GM18502 (cell line): ENCODE data around the gene SH3TC2.

Experiments
- ATAC-seq: cut with Tn5 transposase; IDR thresholded peaks from one replicate; pipeline ENCODE4 v1.9.1; 2021; ENCODE audit warnings: mild to moderate bottlenecking; ENCODE audit not compliant: unreplicated experiment, poor library complexity

Gene SH3TC2

DNA sequence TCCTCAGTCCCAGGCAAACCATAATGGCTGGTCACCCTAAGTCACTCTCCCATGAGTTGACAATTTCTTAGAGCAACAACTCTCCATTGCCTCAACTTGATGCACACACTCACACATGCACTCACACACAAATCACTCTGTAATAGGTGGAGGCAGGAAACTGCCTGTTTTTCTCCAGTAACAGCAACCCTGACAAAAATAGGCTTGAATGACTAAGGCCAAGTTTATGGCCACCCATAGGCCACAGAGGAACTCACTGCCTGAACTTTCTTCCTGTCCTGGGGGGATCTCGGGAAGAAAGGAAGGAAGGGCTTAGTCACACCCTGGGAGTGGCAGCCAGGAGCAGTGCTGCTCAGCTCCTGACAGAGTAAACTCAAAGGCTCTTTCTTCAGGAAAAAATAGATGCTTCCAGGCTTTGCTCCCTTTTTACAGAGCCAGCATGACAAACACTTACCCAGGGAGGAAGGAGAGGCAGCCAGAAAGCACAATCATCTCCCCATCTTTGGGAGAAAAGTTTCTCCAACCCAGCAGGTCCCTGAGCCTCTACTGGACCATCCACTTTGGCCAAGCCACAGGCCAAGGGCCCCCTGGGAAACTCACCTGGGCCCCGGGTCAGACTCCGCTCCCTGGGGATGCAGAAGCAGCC is 368 bp downstream of the SH3TC2 start:
- no peak for ATAC-seq

DNA sequence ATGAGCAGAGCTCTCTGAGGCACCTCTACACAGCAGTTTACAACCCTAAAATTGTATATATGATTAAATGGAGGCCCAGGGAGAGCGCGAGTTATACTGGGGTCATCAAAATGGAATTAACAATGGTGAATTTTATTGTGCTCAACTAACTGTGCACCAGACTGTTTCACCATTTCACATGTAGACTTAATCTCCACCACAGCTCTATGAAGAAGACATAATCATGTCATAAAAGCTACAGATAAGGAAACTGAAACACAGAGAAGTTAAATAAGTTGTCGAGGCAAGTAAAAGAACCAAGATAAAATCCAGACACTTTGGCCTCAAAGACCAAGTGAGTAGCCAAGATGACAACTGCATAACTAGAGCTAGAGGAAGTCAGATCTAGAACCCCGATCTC is 1.5 kb downstream of the SH3TC2 start:
- no peak for ATAC-seq

DNA sequence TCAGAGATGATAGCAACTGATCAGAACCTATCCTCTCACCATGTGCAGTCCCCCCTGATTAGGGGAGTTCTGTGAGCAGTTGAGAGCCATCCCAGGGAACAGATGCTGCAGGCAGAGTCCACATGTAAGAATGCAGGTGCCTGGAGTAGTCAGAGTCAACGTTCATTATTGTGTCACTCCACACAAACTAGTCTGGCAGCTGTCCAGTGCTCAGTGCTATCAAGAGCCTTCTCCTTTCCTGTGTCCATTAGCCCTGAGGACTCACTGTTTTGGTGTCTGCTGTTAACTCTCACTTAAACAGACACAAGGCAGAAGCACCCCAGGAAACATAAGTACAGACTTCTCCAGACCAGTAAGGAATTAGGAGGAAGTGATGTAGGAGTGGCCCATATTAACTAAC is 2.5 kb downstream of the SH3TC2 start:
- ATAC-seq, result no peak

DNA sequence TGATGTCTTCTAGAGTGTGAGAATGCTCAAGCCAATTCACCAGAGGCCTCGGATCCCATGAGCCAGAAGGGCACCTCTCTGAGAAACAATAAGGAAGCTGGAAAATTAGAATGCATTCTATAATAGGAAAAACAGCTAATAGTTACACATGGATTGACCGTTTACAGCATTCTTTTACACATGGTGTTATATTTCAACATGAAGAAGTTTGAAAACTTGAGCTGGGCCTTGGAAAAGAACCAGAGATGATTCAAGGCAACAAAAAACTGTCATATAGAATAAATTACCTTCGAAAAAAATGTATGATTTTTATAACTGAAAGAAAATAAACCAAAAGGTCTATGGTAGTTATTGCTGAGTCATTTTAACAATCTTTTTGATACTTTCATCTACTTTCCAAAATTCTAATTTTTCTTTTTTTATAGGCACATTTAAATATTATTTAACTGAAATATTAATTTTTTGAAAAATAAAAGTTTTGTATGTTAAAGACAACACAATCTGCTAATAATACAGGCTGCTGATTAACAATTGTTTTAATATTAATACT is 6.2 kb downstream of the SH3TC2 start:
- ATAC-seq, result no peak

DNA sequence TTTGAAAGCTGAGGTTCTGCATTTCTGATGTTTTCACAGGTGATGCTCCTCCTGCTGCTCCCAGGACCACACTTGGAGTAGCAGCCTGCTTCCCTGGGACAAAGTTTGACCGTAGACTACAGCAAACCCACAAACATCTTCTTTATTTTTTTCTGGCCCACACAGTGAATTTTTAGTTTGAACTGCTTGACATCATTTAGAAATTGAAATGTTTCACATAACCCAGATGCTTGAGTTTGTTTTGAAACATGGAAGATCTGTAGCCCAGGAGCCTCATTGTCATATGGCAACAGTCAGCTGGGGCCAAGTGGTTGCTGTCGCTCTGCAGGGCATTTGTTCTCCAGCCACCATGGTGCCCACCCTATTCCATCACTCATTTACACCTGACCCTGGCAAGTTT is 8.4 kb downstream of the SH3TC2 start:
- no peak for ATAC-seq

DNA sequence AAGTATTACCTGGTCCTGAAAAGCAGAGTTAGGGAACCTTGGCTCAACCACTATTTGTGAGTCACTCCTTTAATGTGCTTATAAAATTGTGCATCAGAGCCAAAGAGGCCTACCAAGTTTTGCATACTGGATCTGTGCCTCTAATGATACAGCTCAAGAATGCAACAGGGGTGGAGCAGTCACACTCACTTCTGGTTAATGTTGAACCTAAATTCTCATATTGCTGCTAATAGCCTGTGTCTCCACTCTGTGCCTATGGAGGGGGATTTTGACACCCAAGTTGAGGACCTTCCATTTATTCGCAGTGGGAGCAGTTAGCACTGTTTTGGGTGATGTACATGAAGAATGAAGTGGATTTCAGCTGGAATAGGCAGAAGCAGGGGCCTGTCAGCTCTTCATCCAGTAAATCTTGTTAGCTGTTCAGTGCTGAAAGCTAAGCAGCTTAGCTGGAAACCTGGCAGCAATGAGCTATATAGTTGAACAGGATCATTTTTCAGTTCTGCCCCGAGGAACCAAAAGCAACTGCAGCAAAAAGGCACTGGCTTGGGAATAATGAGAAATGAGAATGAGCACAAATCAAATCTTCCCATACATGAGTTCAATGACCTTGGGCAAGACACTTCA is 9.7 kb downstream of the SH3TC2 start:
- ATAC-seq, result no peak

DNA sequence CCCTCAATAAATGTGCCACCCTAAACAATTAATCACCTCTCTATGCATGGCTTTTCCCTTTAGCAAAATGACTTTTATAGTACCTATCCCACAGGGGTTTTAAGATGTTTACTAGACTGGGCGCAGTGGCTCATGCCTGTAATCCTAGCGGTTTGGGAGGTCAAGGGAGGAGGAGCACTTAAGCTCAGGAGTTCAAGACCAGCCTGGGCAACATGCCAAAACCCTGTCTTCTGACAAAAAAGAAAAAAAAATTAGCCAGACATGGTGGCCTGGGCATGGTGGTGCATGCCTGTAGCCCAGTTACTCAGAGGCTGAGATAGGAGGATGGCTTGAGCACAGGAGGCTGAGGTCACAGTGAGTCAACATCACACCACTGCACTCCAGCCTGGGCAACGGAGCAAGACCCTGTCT is 13.5 kb downstream of the SH3TC2 start:
- ATAC-seq, result no peak

DNA sequence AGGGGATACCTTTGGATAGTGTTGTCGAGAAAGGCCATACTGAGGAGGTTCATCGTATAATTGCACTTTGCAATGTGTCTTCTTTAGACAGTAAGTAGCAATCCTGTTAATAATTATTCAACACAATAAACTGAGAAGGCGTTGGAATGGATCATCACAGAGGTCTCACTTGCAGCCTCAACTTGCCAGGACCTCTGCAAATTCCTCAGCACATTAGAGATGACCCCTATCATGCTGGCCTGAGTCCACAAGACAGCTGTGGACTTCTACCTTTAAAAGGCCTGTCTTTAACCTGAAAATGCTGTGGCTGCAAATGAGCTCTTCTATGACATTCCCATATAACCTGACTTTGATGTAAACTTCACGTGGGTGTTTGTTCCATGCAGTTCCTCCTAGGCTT is 14.1 kb downstream of the SH3TC2 start:
- no peak for ATAC-seq

DNA sequence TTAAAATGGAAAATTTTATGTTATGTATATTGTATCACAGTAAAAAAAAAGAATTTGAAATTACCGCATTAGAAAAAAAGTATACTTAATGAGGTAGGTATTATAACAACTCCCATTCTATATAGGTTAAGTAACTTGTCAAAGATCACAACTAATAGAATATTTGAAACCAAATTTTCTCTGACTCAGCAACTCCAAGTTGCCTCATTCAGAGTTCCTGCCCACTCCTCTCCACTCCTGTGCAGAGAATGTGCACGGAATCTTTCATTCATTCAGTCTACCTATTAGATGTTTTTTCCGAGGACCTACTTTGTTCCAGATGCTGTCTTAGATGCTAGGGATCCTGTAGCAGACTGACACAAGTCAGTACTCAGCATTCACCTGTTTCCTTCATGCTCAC is 15.4 kb downstream of the SH3TC2 start:
- ATAC-seq, result no peak

DNA sequence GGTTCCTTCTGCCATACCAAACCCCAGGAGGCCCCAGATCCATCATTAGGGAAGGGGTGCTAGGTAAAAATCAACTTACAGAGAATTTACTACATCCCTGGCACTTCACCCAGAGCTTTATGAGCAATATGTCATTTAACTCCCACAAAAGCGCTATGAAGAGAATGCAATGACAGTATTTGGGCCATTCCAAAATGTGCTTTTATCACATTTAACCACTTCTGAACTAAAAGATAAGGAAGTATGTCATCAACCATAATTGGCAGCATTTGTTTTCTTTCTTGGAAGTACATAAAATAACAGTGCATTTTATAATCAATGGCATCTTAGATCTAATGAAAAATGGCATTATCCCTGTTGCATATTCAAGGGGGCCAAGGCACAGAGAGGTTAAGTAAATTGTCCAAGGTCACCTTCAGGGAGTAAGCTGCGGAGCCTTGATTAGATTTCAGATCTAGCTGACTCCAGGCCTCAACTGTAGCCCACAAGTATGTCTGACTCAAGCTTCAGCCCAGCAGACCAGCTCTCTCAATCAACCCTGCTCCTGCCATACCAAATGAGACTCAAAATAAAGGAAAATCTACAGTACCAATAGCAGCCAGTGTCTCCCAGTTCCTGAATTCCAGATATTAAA is 16.5 kb downstream of the SH3TC2 start:
- ATAC-seq, result no peak

DNA sequence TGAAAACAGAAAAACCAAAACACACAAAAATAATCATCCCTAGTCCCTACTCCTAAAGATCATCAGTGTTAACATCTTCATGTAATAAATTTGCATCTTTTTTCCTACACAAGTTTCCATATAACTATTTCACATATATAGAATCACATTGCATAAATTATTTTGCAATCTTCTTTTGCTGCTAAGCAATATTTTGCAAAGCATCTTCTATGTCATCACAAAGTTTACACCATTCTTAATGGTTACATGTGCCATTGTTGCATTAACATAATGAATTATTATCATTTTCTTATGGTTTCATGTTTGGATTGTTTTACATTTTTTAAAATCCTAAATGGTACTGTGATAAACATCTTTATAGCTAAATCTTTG is 17.8 kb downstream of the SH3TC2 start:
- no peak for ATAC-seq

DNA sequence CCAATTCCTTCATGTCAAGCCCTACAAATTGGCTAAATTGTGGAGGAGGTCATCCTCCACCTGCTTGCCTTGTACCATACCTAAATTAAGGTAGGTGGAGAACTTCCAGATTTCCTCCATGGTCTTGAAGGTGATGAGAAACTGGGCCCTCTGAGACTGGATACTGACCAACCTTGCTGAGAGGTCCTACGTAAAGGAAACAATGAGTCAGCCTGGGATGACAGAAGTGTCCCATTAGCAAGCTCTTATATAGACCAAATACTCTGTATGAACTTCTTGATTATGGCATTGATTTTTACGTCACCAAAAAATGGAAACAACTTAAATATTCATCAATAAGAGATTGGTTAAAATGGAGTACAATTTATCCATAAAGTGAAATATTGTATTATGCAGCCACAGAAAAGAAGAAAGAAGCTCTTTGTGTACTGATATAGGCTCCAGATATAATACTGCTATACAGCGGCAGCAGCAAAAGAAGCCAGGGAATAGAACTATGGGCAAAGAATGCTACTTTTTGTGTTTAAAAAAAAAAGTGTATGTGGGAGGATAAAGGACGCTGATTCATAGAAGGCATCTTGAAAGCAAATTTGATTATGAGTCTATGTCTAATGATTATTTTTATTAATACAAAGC is 18.3 kb downstream of the SH3TC2 start:
- ATAC-seq, result no peak

DNA sequence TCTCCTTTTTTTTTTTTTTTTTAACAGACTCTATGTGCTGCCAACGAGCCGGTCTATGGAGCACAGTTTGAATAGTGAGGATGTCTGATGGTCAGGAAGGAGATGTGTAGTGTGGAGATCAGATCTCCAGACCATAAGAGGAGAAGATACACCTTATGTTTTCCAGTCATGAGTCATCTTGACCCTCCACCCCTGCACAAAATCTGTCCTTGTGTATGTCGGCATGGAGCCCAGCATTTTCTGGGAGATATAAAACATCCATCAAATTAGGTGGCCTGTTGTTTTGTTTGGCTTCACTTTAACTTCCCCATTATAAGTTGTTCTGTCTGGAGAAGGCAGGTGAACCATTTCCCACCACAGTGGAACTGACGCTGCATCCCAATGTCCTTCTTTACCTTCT is 19.2 kb downstream of the SH3TC2 start:
- no peak for ATAC-seq

DNA sequence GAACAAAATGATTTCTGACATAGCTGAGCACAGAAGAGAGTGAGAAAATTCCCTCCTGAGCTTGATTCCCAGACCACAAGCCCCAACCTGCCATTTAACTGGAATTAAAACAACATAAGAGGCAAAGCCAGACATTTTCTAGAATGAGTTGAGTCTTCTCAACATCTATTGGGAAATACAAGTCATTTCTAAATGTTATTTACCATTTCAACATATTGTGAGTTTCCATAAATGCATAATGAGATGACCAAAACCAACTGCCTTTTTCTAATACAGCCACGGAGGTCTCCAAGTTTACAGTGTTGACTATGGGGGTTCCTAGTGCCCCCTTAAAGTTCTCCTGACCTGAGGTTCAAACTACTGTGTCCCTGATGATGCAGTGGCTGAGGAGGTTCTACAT is 20.0 kb downstream of the SH3TC2 start:
- no peak for ATAC-seq

DNA sequence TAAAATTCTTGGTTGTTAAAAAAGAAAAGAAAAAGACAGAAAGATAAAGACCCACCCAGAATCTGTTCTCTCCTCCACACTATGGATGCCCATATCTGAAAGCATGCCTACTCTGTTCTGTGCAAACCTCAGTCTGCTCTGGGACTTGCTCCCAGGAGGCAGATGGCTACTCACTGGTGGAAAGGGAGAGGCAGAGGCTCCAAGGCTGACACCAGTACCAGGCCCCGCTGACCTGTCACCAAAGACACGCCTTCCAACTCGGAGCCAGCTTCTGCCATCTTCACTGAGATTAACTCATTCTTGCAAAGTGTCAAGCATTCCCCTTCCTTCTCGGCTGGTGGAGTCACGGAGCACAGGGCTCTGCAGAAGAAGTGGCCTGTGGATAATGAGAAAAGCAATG is 21.6 kb downstream of the SH3TC2 start:
- ATAC-seq, result no peak

DNA sequence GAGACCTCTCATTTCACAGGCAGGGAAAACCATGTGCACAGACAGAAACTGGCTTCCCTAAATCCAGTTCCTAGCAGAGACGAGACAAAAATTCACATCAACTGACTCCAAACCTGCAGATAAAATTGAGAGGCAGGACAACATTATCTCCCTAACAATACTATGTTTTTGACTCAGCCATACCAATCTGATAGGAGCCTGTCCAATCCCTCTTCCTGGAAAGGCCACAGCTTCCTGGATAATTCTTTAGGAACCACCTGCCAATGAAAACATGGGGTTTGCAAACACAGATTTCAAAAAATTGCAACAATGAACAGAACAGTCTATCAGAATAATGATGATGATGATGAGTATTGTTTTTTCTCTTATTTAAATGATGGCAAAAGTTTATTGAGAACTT is 22.4 kb downstream of the SH3TC2 start:
- no peak for ATAC-seq

DNA sequence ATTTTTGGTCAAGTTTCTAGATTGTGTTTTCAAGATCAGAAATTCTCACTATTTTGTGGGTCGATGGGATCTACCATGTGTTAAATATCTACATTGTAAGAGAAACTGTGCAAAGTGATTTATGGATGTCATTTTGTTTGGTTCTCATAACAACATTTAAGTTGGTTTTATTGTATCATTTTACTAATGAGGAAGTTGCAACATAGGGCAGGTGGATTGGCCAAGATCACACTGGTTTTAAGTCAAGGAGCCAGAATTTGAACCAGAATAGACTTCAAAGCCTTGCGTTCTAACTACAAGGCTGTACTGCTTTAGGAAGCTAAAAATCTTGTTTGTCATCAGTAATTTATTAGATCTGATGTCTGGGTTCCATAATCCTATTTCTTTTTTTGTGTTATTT is 23.4 kb downstream of the SH3TC2 start:
- no peak for ATAC-seq

DNA sequence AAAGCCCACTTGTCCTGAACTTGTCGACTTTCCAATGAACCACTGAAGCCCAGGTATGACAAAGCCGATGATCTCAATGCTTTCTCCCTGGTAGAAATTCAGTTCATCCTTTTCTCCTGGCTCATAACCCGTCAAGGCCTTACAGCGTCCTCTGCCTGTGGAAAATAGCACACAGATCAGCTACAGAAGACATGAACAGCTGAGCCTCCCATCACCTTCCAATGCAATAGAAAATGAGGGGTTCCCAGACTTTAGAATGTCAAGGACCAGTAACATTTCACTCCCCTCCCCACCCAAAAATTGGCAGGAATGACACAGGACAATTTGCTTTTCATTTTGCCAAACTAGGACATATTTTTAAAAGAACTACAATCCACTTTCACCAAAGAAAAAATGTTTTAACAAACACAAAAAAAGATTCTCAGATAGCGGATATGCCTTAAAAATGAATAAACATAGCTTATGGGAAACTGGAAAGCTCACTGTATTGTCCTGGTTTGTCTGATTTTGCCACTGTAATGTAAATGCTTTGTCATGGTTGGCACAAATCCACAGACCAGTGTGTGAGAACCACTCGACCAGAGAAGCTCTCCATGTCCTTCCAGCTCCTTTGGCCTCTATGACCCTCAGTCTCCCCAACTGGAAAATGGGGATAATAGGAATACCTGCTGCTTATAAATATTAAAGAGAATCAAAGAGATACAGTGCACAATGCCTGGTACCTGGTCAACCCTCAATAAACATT is 24.4 kb downstream of the SH3TC2 start:
- no peak for ATAC-seq

DNA sequence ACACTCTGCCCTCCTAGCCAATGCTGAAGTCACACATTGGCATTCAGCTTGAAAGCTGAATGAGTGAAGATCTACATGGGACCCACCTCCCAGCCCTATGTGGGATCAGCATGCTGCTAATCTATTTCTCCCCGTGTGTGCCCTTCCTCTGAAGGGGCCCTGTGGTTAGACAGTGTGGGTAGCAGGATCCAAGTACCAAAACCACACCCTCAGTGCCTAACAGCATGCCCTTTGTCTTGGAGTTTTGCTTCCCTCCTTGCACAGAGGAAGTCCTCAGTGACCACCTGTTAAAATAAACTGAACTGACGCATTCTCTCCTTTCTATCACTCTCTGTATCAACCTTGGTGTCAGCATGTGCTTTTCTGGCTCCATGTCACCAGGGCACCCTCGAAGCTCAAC is 25.0 kb downstream of the SH3TC2 start:
- no peak for ATAC-seq

DNA sequence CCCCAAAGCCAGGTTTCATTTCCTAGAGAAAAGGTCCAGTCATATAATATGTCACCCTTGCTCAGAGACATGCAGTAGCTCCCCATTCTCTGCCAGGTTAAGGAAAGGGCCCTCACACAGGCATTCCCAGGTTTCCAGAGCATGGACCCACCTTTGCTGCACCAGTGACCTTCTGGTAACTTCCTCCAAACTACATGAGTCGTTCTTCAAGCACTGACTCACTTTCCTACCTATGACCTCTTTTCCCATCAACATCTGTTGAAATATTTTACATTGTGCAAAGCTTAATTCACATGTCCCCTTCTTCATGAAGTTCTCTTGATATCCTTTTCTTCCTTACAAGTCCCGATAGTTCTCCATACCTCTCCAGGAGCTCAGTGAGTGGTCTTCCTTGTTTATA is 25.9 kb downstream of the SH3TC2 start:
- no peak for ATAC-seq

DNA sequence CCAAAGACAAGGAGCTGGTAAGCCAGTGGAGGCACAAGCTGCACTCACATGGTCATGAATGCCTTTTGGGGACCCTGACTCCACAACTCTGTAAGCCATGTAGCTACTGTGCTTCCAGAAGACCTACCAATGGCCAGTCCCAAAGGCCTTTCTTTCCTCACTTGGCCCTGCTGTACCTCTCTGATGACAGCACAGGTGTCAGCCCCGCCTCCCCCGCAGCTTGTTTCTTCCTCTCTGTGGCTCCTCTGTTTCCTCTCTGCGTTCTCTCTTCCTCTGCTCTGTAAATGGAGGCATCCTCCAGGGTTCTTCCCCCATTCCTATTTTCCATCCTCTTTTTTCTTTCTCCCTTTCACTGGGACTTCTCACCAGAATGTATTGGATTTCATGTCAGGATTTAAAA is 26.7 kb downstream of the SH3TC2 start:
- no peak for ATAC-seq
